Thyroid gland (tissue), 4 donors: Measurements from ENCODE around the gene CREB3L1. TPM values are rescaled to one million over a fixed set of nuclear protein-coding genes. Genes with fewer than 3 reads are reported as not detected.
A peak's percentile ranks its signal among the peaks of the same experiment; 100 is the strongest.

ENCODE experiments used
- DNase-seq, 2 donors: peaks; one replicate each; pipeline ENCODE4 v3.0.0-alpha.2; 2019
- H3K27ac ChIP-seq, 3 donors: fragments of 200-600 bp; sonication (generic); 1 replicate in 2 of 3; 2 replicates in 1 of 3; pipeline ENCODE4 v1.5.1; 2016 to 2019; ENCODE audit warnings: mild to moderate bottlenecking in 1 of 3, moderate library complexity in 1 of 3
- H3K27me3 ChIP-seq: fragments of 200-600 bp; sonication (generic); one replicate; pipeline ENCODE4 v1.5.1; 2019
- H3K36me3 ChIP-seq, 2 donors: fragments of 200-600 bp; sonication (generic); one replicate each; pipeline ENCODE4 v1.5.1; 2016 to 2019
- H3K4me1 ChIP-seq, 2 donors: fragments of 200-600 bp; sonication (generic); one replicate each; pipeline ENCODE4 v1.5.1; 2017 to 2019
- H3K4me3 ChIP-seq, 3 donors: fragments of 200-600 bp; sonication (generic); replicated peaks in 1 of 3; 1 replicate in 2 of 3; 2 replicates in 1 of 3; pipeline ENCODE4 v1.5.1; 2016; ENCODE audit warnings: mild to moderate bottlenecking in 1 of 3
- H3K9me3 ChIP-seq: fragments of 200-600 bp; sonication (generic); one replicate; pipeline ENCODE4 v1.5.1; 2017
- CTCF ChIP-seq, 6 experiments: fragments of 200-600 bp in 3 of 6; fragments of 450-650 bp in 3 of 6; sonication (generic) in 3 of 6; IDR thresholded peaks; one replicate each; pipeline ENCODE4 v1.5.1; 2016 to 2019; ENCODE audit warnings: antibody characterized with exemption in 6 of 6, mild to moderate bottlenecking in 2 of 6, inconsistent platforms in 1 of 6, moderate library complexity in 1 of 6
- POLR2A ChIP-seq, 2 donors: fragments of 450-650 bp; IDR thresholded peaks; one replicate each; pipeline ENCODE4 v1.6.1; 2017; ENCODE audit warnings: antibody characterized with exemption in 2 of 2, mild to moderate bottlenecking in 2 of 2, moderate library complexity in 1 of 2
- WGBS, 2 donors: methylation state at CpG; one replicate each; pipeline ENCODE4 v1.1.5; 2017; 5-methylcytosine and 5-hydroxymethylcytosine counted together
- intact Hi-C: fragments of 100-400 bp; cut with DNase I; formaldehyde crosslinking; loops from one replicate; pipeline ENCODE4 v1.15.1; 2023
- total RNA-seq, 4 donors: library from RNA; depleted of rRNA; stranded (reverse); fragments of >200 nt; gene quantifications; one replicate each; pipeline ENCODE4 v1.2.3, GENCODE V29; 2016

Gene CREB3L1
- total RNA-seq, 4 donors from 2014 or later: 0.88 to 3.1 (median 2.1) TPM

GRCh38 chr11:46239801-46240061 is 37.7 kb upstream of the CREB3L1 start:
- Histone ChIP-seq H3K27ac (no peak overlapping the region), H3K4me1 (peaks cover 10 to 36% of the 10 kb centered on the region in 2 donors), H3K27me3 (no peaks in the 10 kb centered on the region), H3K36me3 (no peaks in the 10 kb centered on the region), H3K9me3 (no peaks in the 10 kb centered on the region), H3K4me3 (no peak overlapping the region)
- DNase-seq: no peak
- no peak for TF ChIP-seq POLR2A (IDR thresholded peaks at IDR 0.05)
- TF ChIP-seq CTCF (IDR thresholded peaks at IDR 0.05): no peak
- intact Hi-C loops: loop anchor here (2.0 kb wide), 1 partner anchor 71 kb away; no protein-coding TSS in a partner anchor
- WGBS, 2 donors: 63 to 71% methylated on average over 4 of the region's 4 CpGs

- intact Hi-C loops: no loop called here
- Histone ChIP-seq H3K27ac (no peak overlapping the region), H3K36me3 (no peaks in the 10 kb centered on the region), H3K9me3 (no peaks in the 10 kb centered on the region), H3K4me3 (no peak overlapping the region), H3K27me3 (no peaks in the 10 kb centered on the region), H3K4me1 (peaks cover 10 to 36% of the 10 kb centered on the region in 2 donors)
- no peak for DNase-seq
- WGBS, 2 donors: 88 to 92% methylated on average over 2 of the region's 2 CpGs
- no peak for TF ChIP-seq CTCF (IDR thresholded peaks at IDR 0.05)
Measured at GRCh38 chr11:46240371-46240770, 37.1 kb upstream of the CREB3L1 start.

- Histone ChIP-seq H3K36me3 (no peaks in the 10 kb centered on the region), H3K4me3 (no peak overlapping the region), H3K27ac (no peak overlapping the region), H3K27me3 (no peaks in the 10 kb centered on the region), H3K4me1 (peaks cover 10 to 36% of the 10 kb centered on the region in 2 donors), H3K9me3 (no peaks in the 10 kb centered on the region)
- intact Hi-C loops: no loop called here
- DNase-seq: no peak
- WGBS, 2 donors: 92 to 93% methylated on average over 7 of the region's 7 CpGs
- TF ChIP-seq CTCF (IDR thresholded peaks at IDR 0.05): no peak
- no peak for TF ChIP-seq POLR2A (IDR thresholded peaks at IDR 0.05)
Measured at GRCh38 chr11:46240861-46241260, 36.6 kb upstream of the CREB3L1 start.

- no peak for DNase-seq
- Histone ChIP-seq H3K4me3 (no peak overlapping the region), H3K27me3 (no peaks in the 10 kb centered on the region), H3K27ac (peak overlapping the region in 2 of 3 donors; percentile 60 to 74), H3K9me3 (no peaks in the 10 kb centered on the region), H3K4me1 (peaks cover 9 to 29% of the 10 kb centered on the region in 2 donors), H3K36me3 (no peaks in the 10 kb centered on the region)
- no peak for TF ChIP-seq POLR2A (IDR thresholded peaks at IDR 0.05)
- no peak for TF ChIP-seq CTCF (IDR thresholded peaks at IDR 0.05)
- intact Hi-C loops: no loop called here
- 80 to 84% methylated on average over 9 of the region's 9 CpGs for WGBS, 2 donors
Measured at GRCh38 chr11:46242041-46242951, 35.2 kb upstream of the CREB3L1 start.
